HG02840 (cell line): ENCODE data around the gene KCNQ2.

Experiments used
- ATAC-seq: cut with Tn5 transposase; IDR thresholded peaks from one replicate; pipeline ENCODE4 v1.9.1; 2021; ENCODE audit warnings: mild to moderate bottlenecking, moderate library complexity, moderate number of reproducible peaks; ENCODE audit not compliant: unreplicated experiment, low FRiP score

Gene KCNQ2

DNA sequence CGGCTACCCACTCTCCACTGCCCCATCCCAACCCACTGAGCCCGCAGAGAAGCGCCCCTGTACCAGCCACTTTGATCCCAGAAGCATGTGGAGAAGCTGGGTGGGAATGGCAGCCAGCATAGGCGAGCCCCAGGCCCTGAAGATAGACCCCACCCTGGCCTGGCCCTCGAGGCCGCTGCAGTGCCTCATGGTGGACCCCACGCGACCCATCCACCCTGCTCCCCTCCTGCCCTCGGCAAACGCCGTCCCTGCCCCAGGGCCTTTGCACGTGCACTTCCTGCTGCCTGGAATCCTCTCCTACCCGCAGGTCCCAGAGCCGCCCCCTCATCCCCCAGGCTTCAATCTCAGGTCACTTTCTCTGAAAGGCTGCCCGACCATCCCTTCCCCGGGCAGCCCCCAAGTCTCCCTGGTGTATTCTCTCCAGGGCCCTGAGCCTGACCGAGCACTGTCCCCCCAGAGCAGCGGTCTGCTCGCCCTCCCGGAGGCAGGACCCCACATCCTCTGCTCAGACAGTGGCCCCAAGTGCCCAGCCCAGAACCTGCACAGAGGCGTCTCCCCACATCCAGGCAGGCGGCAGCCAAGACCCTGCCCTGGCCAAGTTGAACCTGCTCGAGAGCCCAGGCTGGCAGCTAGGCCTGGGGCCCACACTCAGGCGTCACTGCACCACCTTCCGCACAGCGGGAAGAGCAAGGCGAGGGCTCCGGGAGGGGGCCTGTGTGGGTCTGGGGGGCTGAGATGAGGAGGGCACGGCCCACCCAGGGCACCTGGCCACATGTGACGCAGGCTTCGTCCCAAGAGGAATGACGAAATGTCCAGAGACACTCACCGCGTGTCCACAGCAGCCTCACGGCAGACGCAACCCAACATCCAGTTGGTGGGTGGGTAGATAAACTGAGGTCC, 14.0 kb downstream of the KCNQ2 start:
- ATAC-seq: no peak

DNA sequence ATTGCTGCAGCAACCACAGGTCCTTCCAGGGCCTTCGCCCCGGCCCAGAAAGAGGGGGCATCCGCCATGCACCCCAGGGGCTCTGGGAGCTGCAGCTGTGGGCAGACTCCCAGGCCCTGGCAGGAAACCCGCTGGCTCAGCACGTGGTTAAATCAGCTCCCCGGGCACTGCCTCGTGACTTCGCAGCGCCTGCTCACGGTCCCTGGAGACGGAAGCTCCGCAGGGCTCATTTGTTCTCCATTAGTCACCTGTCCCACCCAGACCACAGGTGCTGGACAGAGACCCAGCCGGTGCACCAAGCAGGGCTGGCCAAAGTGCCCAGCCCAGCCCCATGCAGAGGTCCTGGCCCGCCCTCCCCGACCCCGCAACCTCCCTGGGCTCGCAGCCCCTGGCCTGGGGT, 14.7 kb downstream of the KCNQ2 start:
- no peak for ATAC-seq

DNA sequence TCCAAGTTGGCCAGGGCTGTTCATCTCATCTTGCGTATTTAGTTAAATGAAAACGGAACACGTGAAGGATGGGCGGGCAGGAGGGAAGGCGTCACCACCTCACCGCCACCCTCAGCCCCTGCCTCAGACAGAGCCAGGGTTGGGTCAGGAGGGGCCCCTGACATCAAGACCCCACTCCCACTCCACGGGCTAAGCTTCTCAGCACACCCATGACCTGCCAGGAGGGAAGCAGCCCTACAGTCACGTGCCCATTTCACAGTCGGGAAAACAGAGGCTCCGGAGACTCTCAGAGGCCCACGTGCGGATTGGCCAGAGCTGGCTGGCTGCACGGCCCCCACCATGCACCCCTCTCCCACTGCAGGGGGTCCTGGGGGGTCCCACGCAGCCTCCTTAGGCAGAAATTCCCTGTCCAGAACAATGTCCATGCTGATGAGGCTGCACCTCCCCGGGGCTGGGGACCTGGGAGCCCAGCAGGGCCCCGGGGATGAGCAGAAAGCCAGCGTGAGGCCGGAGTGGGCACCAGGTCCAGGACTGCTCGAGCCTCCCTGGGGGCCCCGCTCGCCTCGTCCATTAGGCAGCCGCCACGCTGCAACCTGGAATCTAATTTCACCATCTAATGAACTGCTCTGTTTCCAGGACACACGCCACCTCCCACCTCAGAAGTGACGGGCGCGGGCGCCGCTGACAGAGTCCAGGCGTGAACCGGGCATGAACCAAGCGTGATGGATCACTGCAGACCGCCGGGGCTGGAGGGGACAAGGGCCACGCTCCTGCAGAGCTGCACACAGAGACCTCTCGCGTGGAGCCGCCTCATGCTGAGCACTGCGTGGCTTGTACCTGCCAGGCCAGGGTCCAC, 15.8 kb downstream of the KCNQ2 start:
- no peak for ATAC-seq

DNA sequence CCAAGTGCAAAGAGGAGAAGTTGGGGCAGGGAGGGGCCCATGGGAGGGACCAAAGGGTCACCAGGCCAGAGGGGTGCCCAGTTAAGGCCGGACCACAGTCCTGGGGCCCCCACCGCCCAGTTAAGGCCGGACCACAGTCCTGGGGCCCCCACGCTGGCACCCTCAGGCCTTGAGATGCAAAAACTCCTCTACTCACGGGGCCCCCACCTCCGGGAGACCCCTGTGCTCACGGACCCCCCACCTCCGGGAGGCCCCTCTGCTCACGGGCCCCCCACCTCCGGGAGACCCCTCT, 16.9 kb downstream of the KCNQ2 start:
- no peak for ATAC-seq

DNA sequence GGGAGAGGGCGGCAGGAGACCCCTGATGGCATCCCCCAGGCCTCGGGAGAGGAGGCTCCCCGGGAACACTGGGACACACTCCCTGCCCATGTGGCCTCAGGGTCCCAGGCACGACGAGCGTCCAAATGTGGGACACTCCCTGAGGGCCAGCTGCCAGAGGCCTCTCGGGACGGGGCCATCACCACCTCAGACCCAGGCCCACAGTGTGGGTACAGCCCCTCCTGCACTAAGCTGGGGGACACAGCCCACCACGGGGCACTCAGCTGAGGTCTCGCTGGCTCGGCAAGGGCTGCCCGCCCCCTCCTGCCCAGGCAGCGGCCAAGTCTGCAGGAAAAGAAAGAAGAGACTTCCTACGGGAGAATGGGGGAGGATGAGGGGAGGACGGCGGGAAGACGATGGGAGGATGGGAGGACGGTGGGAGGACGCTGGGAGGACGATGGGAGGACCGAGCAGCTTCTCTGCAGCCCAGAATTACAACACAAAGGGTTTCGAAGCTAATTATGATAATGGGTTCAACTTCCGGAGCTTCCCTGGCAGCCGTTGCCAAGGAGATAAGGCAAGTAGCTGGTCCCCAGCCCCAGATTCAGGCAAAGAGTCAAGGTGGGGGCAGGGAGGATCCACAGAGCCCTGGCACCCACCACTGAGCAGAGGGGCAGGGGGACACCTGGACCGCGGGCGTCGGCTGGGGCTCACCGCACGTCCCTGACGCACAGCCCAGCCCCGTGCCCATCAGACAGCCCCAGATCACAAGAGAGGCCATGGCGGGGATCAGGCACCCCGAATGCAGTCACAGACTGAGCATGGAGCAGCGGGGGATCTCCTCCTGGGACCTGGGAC, 17.5 kb downstream of the KCNQ2 start:
- ATAC-seq: no peak

DNA sequence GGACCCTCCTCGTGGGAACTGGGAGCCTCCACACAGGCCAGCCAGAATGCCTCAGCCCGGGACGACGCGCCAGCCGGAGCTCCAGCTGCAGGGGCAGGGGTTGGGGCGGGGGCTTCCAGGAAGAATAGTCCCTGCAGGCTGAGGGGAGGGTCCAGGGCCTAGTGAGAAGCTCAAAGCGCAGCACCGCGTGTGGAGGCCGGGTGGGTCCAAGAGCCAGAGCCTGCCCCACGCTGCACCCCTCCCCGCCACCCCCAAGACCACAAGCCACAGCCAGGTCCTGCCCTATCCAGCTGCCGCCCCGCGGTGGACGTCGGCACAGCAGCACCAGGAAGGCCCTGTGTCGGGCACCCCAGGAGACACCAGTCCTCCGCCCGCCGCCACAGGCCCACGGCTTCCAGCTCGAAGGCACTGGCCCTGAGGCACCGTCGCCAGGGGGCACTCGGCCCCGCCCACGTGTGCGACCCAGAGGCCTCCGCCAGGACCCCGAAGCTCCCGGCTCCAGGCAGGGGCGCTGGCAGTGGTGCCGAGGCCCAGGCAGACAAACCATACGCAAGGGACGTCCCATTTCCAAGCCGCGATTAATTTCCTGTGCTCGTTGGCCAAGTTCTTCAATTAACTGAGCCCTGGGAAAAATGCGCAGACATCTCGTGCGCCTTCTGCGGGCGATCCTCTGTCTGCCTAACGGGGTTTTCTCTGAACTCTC, 19.5 kb downstream of the KCNQ2 start:
- ATAC-seq: no peak

DNA sequence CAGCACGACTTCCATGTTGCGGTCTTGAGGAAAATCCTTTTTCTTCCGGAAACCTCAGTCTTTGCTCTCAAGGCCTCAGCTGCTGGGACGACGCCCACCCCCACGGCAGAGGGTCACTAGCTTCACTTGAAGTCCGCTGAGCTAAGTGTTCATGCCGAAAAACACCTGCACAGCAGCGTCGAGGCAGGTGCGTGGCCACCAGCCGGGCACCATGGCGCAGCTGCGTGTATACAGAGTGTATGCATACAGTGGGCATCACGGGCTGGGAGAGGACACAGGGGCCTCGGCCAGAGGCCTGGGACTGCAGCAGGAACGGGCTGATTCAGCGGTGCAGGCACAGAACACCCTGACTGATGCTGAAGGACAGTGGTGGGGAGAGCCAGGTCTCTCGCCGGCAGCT, 20.1 kb downstream of the KCNQ2 start:
- ATAC-seq: no peak

DNA sequence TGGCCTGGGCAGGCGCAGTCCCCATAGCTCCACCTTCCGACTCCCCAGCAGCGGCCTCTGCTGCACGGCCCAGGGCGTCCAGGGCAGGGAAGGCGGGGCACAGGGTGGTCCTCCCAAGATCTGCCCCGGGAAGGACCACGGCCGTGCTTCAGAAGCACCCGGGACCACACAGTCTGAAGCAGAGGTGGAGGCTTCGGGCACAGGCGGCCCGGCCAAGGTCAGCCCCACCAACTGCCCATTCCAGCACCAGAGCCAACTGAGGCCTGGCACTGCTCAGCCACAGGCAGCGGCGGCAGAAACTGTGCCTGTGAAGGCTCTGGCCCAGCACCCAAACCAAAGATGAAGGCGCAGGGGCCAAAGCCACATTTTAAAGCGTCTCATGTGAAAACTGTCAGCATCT, 20.6 kb downstream of the KCNQ2 start:
- no peak for ATAC-seq

DNA sequence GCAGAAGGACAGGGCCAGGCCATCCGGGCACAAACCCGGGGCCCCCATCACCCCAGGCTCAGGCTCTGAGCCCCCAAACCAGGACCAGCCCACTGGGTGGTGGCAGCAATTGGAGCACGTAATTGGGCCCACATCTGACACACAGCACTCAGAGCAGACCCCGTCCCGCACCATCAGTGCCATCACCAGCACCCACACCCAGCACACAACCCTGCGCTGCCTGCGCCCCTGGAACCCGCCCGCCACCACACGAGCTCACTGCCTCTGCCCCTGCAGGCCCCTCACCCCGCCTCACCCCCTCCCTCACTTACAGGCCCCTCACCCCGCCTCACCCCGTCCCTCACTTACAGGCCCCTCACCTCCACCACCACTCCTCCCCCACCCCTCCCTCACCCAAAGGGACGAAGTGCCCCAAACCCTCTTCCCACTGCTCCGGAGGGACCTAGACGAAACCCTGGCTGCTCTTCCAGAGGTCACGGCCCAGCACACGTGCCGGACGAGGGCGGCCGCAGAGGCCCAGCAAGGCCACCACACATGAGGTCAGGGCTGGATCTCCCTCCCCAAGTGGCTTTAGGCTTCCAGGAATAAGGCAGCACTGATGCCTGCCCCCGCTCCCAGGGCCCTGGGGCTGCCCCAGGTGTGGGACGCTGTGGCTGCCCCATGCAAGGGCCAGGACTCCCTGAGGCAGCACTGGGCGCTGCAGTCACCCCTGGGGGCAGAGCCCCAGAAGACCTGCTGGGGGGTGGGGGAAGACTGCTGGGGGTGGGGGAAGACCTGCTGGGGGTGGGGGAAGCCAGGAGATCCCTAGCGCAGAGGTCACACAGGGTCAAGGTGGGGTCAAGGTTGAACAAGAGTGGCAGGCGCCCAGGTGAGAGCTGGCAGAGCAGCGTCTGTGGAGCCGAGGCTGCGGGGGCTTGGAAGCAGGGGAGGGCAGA, 22.4 kb downstream of the KCNQ2 start:
- no peak for ATAC-seq

DNA sequence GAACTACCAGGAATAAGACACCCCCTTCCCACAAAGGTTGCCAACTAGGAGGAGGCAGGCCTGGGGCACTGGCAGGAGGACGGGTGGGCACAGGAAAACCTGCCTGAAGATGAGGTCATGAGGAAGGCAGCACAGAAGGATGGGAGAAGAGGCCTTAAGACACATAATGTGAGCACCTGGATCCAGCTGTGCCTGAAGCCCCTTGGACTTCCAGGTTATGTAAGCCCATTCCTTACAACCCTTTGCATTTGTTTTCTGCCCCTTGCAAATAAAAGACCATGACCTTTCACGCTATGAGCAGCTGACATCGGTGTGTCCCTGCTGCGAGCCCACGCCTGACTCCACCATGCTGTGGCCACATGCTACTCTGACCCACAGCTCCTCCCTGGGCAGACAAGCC, 23.4 kb downstream of the KCNQ2 start:
- ATAC-seq: no peak

DNA sequence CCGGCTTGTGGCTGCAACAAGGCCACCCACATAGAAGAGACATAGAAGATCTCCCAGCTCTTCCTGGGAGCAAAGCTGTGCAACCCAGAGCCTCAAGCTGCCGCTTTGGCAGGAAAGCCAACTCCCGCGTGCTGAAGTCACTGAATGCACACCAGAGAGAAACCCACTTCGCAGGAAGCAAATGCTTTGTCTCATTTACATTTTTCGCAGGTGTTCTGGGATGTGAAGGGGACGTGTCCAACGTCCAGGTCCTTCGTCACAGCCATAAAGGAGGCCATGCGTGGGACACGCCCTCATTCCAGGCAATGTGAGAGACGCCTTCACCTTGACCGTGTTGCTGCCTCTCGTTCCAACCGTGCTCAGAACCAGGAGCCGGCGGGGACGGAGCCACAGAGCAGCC, 24.4 kb downstream of the KCNQ2 start:
- ATAC-seq: no peak

DNA sequence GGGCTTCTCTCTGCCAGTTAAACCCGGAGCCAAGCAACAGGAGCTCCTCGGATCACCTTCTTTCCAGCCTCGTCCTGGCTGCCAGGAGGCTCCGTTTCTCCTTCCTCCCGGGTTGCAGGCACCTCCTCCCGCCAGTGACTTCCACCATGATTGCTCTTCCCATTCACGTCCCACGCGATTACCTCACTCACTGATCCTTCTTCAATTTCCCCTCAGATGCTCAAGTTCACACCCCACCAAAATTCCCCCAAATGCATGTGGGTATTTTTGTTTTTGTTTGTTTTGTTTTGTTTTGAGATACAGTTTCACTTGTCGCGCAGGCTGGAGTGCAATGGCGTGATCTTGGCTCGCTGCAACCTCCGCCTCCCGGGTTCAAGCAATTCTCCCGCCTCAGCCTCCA, 25.1 kb downstream of the KCNQ2 start:
- no peak for ATAC-seq

DNA sequence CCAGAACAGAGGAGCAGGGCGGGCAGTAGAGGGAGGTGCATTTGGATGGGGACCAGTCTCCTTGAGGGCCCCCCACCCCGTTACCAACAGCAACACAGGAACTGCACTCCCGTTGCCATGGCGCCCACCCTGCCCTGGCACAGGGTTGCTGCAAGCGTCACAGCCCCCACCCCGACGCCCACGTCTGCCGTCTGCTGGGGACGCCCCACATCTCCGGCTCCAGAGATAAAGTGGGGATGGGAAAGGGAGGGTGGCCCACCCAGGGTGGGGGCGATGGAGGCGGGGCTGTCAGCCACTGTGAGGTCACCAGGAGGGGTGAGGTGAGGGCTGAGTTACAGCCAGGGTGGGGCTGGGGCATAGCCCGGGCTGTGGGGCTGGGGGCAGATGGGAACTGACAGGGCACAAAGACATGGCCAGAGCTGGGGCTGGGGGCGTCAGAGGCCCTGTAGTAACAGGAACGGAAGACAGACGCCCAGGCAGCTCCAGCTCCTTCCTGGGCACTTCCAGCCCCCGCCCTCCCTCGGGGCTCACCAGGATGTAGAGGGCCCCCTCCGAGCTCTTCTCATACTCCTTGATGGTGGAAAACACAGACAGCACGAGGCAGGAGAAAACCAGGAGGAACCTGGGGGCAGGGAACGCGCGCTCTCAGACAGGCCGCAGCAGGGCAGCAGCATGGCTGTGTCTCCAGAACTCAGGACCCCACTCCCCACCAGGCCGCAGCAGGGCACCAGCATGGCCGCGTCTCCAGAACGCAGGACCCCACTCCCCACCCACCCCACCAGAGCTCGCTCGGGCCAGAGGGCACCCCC, 26.0 kb downstream of the KCNQ2 start:
- no peak for ATAC-seq

DNA sequence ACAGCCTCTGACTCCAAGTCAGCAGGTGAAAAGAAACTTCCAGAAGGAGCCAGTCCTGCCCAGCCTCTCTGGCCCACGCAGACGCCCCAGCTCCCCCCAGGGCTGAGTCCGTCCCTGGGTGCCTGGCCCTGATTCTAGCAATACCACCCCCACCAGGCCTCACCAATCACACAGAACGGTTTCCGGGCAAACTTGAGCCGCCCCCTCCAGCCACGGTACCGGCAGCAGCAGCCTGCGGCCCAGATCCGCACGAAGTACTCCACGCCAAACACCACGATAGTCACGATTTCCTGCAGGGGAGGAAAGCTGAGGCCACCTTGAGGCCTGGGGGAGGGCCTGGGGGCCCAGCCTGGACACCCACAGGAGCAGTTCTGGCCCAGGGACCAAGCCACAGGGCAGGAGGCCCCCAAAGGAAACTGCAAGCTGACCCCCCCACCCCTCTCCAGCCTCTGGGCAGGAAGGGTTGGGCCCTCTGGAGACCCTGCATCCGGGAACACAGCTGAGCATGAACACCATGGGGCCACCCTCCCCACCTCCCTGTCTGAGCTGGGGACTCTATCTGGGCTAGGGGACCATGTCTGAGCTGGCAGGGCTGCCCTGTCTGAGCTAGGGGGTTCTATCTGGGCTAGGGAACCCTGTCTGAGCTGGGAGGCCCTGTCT, 27.2 kb downstream of the KCNQ2 start:
- ATAC-seq: no peak

DNA sequence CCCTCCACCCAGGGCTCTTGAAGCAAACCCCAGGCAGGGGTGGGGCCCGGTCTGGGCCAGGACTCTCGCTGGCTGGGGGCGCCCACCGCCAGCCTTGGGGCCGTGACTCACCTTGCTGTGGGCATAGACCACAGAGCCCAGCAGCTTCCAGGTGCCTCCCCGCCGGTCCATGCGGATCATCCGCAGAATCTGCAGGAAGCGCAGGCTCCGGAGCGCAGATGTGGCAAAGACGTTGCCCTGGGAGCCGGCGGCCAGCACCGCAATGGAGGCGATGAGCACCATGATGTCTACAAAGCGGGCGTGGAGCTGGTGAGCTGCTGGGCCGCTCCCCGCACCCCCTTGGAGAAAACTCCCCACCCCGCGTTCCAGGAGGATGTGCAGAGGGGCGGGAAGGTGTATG, 27.9 kb downstream of the KCNQ2 start:
- ATAC-seq: no peak

DNA sequence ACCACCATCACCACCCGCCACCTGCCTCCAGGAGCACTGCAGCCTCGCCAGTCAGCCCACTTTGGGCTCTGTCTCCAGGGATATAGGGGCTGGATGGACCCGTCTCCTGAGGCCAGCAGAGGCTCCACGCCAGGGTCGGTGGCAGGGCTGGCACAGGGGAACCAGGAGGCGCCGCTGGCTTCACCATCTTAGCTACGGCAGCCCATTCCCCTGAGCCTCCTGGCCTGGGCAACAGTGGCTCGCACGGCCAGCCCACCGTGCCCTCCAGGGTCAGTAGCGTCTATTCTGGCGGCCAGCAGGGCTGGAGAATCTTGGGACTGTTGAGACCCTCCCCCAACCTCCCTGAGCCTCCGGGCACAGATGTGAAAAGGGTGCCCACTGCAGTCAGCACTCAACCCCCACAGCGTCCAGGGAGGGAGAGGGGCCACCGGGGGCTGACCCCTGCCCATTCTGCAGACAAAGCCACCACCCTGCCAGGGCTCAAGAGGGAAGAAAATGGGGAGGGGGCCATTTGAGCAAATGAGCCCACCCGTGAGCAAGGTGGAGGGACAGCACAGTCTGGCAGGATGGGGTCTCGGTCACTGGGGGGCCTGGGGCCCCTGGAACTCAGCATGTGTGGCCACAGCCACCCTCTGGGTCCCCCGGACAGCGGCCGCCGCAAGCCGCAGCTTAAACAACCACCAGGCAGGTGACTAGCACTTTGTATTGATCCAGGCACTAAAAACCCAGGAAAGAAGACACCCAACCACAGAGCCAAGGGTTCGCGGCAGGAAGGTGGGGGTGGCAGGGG, 28.7 kb downstream of the KCNQ2 start:
- no peak for ATAC-seq

DNA sequence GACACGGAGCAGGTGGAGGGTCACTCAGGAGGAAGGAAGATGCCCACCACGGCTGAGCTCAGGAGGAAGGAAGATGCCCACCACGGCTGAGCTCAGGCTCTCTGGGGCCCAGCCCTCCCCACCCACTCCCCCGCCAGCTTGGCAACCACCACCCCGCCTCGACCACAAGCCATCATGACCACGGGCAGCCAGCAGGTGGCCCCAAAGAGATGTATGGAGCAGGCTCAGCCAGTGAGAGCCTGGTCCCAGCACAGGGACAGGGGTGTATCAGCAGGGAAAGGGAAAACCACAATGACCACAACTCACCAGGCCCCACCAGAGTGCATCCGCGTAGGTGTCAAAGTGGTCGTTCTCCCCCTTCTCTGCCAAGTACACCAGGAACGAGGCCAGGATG, 30.4 kb downstream of the KCNQ2 start:
- no peak for ATAC-seq
